GM19193 (cell line): ENCODE results near the gene PSMG4.

Source experiments
- POLR2A ChIP-seq: IDR thresholded peaks from 4 replicates; pipeline ENCODE4 v1.6.1; 2011; ENCODE audit not compliant: insufficient read depth, insufficient read length; ENCODE audit errors: extremely low read depth

PSMG4 gene

DNA sequence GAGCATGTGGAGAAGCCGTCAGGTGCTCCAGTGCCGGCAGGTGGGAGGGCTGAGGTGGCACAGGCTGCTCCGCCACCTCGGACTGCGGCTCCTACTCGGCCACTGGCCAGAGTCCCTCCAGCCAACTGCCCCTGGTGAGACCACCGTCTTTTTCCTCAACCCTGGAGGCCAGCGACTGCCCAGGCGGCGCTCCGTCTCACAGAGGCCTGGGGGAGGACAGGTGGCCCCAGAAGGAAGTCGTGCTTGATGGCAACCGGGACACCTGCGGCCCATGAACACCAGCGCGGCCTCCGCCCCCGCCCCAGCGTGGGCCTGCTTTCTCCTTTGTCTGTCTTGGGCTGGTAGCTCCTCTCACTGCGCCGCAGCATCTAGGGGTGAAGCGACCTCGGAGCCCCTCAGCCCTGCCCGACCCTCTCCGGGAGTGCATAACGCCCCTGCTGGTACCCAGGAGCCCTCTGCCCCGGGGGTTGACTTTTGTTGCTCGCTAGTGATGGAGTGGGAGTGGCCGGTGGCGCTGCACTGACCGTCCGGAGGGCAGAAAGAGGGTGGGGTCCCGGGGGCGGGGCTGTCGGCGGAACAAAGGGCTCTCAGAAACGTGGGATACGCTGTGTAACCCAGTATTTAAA is 30.6 kb upstream of the PSMG4 start:
- TF ChIP-seq POLR2A: no peak

DNA sequence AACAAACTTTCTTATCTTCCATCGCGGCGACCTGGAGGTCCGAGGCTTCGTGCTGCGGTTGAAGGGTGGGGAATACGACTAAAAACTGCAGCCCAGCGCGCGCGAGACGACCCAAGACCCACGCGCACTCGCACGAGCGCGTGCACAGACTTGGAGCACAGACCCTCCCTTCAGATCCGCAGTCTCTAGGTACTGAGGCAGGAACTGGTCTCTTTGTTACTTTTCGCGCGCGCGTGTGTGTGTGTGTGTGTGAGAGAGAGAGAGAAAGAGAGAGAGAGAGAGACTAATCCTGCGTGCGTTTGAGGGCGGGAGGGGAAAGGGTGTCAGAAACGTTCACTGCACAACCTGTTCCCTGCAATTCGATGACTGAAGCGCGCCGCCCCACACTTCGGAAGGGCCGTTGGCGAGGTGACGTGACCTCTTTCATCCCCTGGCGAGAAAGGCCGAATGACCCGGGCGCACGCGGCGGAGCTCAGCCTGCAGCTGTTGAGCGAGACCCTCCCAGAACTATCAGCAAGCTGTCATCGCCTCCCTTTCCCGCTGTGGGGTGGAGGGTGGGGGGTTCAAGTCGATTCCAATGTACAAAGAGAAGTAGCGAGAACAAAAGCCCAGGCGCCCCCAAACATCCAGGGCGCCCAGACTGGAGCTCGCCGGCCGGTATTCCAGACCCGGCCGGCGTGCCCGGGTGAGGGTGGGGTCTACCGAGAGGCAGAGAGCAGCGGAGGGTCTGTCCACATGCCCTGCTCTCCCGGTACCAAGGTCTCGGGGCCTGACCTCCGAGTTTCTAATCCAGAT is 29.8 kb upstream of the PSMG4 start:
- TF ChIP-seq POLR2A: no peak

DNA sequence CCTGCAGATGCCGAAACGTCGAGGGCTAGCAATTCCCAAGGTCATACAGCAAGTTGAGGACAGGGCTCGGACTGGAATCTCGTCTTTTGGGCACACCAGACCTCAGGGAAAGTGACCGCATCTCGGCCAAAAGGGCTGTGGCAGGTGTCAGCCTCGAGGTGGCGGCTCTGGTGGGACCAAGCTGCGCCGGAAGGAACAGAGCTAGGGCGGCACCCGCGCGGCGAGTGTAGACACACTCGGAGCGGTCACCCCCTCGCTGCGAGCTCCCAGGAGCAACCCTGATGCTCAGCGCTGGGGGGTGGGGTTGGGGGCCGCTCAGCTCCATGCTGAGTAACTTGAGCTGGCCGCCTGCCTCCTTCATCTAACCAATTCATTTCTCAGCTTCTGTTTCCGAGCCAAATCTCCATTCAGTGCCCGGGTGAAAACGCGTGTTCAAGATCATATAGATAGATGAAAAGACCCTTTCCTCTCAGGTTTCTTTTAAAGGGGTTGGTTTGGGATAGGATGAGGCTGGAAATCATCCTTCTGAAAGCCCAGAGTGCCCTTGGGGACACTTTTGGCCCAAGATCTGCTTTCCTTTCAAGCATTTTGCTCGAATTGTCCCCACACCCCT is 29.1 kb upstream of the PSMG4 start:
- TF ChIP-seq POLR2A: no peak

DNA sequence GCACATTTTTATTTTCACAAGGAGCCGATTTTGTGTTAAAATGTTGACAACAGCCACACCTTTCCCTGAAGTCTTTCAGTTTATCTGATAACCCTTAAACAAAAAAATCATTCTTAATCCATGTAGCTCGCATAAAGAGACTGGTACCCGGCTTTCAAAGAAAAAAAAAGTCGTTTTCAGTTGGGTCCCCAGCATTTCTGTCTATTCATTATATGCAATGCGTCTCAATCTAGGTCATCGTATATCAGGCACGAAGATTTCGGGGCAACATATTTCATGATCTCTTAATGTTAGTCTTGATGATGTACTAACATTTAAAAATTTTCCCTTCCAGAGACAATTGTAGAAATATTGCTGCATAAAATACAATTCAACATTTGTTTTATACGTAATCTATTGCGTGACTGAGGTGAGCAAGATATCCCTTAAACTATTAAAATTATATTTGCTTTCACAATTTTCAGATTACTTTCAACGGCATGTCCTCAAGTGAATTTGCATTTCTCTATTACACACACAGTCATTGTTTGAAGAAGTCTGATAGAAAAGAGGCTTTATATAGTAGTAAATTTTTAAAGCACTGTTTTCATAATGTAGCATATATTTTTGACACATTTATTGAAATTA is 28.4 kb upstream of the PSMG4 start:
- no peak for TF ChIP-seq POLR2A

DNA sequence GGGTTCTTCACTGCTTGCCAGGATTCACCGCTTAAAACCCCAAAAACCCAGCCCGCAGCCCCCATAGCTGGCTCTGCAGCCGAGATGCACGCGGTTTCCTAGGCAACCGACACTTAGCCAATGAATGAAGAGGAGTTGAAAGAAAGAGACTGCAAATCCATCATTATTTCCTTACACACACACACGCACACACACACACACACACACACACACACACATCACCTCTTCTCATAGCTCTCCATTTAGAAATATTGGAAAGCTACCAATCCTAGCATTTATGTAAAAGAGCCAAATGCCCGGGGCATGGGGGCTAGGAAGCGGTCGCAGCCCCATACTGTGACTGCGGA is 27.9 kb upstream of the PSMG4 start:
- no peak for TF ChIP-seq POLR2A

DNA sequence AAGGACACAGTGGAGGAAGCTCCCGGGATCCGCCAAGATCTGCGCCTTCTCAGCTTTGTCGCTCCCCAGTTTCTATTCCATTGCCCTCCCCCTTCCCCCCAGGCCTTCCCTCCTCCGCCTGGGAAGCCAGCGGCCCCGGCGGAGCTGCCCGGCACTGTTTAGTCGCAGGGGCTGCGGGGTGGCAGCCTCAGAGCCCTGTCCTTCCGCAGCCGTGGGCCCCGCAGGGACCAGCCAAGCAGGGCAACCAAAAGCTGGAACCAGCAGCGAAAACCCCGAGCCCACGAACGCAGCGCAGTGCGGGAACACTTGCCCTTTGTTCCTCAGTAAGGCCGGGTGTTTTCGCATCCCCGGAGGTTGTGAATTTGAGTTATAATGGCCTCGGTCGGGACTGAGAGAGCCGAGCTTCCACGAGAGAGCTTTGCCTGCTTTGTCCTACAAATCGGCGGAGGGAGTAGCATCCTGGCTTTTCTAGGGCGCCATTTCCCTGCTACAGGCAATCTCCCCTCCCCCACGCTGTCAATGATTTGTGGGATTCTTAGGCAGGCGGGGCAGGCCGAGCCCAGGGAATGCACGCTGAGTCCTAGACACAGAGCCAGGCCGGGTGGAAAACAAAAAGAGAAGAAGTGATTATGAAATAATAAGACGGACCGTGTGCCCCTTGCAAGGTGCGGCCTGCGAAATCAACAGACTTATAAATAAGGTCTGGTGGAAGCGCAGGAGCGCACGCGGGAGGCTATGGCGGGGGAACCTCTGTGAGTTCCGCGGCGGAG is 27.3 kb upstream of the PSMG4 start:
- TF ChIP-seq POLR2A: no peak

DNA sequence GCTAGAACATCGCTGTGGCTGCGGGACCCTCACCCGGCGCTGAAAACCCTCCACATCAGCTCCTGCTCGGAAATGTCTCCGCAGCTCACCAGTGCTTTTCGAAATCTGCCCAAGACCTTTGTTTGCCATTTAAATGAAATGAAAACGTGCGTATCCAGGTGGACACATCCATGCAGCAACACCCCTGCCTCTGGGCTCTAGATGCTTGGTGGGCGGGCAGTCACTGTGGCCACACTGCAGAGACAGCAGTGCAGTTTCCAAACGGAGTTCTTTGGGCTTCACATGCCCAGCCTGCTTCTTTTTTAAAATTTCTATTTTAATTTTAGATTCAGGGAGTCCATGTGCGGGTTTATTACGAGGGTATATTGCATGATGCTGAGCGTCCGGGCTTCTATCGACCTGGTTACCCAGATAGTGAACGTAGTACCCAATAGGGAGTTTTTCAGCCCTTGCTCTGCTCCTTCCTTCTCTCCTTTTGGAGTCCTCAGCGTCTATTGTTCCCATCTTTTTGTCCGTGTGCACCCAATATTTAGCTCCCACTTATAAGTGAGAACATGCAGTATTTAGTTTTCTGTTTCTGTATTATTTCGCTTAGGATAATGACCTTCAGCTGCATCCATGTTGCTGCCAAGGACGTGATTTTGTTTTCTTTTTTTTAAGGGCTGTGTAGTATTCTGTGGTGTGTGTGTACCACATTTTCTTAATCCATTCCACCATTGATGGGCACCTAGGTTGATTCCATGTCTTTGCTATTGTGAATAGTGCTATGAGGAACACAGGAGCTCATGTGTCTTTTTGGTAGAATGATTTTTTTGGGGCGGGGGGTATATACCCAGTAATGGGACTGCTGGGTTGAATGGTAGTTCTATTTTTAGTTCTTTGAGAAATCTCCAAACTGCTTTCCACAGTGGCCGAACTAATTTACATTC is 26.5 kb upstream of the PSMG4 start:
- no peak for TF ChIP-seq POLR2A

DNA sequence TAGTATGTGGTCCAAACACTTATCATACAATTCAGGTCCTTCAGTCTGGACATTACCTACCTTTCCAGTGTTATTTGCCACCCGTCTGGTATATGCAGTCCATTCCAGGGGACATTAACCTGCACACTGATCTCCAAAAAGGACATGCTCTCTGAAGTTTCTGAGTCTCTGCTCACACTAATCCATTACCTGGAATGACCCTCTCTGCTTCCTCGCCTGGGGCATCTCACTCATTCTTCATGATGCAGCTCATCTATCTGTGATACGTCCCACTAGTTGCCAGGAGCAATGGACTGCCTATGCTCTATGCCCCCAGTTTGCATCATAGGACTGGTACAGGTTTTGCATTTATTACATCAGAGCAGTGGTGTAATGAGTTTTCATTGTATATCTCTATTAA is 25.4 kb upstream of the PSMG4 start:
- TF ChIP-seq POLR2A: no peak

DNA sequence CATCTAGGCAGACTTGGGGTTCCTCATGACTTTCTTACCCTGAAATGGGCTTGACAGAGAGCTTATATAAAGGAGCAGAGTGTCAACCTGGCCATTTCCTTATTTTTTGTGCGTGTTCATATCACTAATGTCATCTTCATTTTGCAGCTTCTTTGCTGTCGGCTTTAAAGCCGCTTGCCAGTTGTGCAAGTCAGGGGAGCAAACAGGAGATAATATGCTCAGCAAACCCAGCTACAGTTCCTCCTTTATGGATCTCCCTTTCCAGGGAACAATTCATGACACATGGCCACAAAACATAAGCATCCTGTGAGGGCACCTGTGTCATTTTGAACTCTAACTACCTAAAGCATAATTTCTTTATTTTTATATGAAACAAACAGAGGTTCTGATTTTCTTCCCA is 24.8 kb upstream of the PSMG4 start:
- no peak for TF ChIP-seq POLR2A

DNA sequence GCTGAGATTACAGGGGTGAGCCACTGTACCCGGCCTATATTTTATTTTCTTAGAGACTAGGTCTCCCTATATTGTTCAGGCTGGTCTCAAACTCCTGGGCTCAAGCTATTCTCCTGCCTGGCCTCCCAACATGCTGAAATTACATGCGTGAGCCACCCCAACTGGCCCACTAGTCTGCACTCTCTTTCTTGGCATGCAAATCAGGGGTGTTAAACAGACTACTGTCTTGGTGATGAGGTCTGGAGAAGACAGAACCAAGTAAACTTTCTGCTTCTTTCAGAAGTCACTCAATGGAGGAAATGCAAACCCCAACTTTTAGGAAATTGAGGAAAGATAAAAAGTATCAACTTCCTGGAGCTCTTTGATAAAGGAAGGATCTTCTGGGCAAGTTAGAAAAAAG is 23.3 kb upstream of the PSMG4 start:
- TF ChIP-seq POLR2A: no peak

DNA sequence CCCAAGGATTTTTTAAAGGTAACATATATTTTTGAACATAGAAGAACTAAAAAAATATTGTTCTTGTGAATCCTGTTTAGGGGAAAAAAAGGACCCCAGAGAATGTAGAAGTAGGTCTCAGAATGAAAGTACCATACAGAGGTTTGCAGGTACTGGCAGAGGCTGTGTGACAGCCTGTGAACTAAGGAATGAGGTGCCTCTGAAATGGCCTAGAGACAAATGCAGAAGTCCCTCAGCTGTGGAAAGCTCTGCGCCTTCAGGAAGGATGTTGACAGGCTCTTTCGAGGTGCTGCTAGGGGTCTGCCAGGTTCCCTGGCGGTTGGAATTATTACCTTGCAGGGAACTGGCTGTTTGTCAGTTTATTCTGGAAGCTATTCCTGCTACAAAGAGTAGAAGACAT is 22.7 kb upstream of the PSMG4 start:
- no peak for TF ChIP-seq POLR2A

DNA sequence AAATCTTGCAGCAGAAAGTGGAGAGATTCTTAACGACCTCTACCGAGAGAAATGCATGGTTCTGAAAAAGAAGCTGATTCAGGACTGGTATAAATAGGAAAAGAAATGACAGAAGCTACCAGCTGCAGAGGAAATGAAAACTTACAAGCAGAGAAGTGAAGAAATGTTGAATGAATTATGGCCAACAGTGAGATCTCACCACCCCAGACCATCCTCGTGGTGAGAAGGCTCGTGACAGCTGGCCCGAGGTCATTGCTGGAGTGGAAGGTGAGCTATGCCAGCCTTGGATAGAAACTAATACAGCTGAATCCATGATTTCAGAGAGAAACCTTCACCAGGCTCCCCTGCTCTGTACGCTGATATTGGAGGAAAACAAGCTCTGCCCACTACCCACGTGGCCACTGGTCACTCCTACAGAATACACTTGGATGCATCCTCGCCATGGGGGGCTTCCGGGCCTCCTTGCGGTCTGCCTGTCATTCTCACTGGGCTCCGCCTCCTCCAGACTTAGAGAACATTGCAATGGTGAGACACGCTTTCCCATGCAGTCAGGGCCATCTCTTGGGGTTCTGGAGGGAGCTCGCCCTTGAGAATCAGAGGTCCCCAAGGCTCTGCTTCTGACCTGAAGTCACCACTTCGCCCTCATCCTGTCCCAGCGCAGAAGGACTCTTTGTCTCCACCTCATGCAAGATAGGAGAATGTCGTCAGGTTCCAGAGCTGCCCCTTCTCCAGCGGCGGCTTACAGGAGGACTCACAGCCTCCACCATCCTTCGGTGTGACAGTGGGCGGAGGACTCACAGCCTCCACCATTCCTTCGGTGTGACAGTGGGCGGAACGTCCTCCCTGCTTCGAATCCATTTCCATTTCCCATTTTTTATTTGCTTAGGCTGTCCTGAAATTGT is 20.7 kb upstream of the PSMG4 start:
- no peak for TF ChIP-seq POLR2A

DNA sequence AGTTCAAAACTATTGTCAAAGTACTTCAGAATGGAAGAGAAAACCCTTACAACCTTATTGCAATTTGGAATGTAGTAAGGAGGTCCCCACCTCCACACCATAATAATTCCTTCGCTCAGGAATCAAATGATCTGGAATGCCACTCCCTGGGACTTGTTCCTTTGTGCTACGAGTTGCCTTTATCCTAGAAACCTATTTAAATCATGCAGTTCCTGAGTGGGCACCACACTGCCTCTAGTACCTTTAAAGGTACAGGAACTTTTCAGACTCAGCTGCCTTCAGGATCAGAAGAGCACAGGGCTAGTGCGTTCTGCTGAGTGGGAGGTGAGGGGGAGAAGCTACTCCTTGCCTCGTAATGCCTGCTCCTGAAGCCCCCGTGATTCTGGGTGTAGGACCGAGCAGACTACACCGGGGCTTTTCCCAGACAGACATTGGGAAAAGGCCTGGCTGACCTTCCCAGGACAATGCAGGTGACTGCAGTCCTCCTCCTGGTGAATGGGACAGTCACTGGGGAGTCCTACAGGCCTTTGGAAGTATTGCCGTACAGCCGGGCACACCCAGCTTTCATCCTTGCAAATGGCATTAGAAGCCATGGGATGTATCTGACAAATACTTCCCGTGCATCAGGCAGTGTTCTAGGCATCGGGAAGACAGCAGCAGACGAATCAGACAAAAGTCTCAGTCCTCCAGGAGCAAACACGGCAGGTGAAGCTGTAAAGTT is 19.5 kb upstream of the PSMG4 start:
- TF ChIP-seq POLR2A: no peak

DNA sequence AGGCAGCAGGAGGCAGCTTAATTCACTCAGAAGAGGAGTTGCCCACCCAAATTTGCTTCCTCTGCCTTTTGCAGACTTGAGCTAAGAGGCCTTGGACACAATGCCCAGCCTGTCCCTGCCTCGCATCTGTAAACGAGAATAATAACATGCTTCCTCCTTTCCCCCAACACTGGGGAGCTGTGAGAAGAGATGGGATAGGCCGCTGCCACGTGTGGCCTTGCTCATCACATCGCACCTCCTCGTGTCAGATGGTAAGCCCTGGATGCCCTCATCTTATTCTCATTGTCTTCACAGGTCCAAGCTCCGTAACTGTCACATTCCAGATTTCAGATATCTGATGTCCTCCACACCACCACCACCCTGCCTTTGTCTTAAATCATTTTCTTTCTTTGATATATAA is 18.2 kb upstream of the PSMG4 start:
- TF ChIP-seq POLR2A: no peak
